ENCODE measurements around the gene SNUPN.

Gene SNUPN

DNA sequence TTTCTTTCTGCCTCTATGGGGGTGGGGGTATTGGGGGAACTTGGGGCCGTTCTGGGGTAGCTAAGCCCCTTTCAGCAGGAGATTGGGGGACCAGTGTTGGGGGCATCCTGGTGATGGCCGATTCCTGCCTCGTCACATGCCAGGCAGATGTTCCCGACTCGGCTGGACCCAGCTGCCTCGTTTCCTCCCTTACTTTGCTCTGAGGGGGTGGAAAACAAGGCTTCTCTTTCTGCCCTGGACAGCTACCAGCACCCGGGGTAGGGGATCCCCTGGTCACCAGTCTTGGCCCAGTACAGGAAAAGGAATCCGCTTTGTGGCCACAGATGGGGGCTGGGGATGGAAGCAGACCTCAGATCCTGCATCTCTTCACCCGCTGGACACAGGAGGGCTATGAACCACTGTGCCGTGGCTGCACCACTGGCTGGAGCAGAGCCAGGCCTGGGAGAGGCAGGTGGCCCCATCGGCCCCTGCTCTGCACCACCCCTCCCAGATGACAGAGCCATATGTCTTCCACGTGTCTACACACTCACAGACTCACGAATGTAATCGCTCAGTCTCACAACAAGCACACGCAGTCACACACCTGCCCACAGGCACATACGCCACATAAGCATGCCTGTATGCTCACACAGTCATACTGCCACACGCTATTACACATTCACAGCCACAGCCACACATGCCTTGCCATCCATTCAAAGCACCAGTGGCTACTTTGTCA, 34.6 kb upstream of the SNUPN start:
- TF ChIP-seq, protein P1, sequence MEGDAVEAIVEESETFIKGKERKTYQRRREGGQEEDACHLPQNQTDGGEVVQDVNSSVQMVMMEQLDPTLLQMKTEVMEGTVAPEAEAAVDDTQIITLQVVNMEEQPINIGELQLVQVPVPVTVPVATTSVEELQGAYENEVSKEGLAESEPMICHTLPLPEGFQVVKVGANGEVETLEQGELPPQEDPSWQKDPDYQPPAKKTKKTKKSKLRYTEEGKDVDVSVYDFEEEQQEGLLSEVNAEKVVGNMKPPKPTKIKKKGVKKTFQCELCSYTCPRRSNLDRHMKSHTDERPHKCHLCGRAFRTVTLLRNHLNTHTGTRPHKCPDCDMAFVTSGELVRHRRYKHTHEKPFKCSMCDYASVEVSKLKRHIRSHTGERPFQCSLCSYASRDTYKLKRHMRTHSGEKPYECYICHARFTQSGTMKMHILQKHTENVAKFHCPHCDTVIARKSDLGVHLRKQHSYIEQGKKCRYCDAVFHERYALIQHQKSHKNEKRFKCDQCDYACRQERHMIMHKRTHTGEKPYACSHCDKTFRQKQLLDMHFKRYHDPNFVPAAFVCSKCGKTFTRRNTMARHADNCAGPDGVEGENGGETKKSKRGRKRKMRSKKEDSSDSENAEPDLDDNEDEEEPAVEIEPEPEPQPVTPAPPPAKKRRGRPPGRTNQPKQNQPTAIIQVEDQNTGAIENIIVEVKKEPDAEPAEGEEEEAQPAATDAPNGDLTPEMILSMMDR (conservative IDR thresholded peaks at IDR 0.05; ENCODE audit: low read depth, low read length), result no peak
- H3K4me3 ChIP-seq (ENCODE audit: low read length), result no peak overlapping the region
- no peak for DNase-seq (ENCODE audit: low read depth)

DNA sequence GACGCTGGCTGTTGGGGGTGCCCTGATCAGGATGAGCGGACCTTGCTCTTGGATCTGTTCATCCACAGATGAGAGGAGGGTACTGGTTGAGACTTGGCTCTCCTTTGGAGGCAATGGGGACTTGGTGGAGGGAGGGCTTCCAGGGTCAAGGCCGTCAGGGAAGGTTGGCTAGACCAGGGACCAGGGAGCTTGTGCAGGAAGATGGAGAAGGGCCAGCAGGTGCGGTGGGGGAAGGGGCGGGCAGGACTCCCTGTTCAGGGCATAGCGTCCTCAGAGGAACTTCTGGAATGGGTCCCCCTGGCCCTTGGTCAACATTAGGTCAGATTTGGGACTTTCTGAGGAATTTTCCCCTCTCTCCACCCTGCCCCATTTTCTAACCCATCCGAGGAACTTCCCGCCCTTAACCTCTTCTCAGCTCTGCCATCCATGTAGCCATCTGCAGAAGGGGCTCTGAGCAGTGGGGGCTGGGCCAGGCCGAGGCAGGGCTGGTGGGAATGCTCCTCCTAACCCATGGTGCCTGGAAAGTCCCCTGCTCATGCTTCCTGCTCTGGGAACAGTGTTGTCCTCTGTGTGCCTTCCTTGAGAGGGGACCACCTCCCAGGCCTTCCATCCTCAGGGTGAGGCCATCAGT, 33.7 kb upstream of the SNUPN start:
- H3K4me3 ChIP-seq (ENCODE audit: low read length), result no peak overlapping the region
- DNase-seq (ENCODE audit: low read depth), result no peak
- TF ChIP-seq, protein P1 (conservative IDR thresholded peaks at IDR 0.05; ENCODE audit: low read depth, low read length), result no peak

DNA sequence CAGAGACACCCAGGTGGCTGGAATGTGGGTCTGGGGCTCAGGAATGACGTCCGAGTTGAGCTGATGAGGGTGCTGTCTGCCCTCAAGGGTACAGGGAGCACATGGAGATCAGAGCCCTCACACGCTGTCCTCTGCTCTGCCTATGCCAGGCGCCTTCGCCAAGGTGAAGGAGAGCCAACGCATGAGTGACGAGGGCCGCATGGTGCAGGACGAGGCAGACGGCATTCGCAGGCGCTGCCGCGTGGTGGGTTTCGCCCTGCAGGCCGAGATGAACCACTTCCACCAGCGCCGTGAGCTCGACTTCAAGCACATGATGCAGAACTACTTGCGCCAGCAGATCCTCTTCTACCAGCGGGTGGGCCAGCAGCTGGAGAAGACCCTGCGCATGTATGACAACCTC, 31.3 kb upstream of the SNUPN start:
- TF ChIP-seq, protein P1 (conservative IDR thresholded peaks at IDR 0.05; ENCODE audit: low read depth, low read length), result no peak
- no peak for DNase-seq (ENCODE audit: low read depth)
- no peak overlapping the region for H3K4me3 ChIP-seq (ENCODE audit: low read length)

DNA sequence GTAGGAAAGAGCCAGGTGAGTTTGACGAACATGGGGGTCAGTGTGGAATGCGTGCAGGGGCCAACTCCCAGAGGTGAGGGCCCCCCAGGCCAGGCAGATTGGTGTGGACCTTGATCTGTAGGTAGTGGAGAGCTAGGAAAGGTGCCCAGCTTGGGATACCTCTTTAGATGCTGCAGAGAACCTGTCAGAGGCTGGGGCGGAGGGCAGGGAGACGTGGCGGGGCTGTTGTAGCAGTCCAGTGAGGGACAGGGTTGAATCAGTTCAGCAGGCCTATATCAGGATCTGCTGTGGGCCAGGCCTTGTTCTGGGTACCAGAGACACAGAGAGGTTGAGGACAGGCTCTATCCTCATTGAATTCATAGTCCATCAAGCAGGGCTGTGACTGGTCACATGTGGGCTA, 30.8 kb upstream of the SNUPN start:
- TF ChIP-seq, protein P1 (conservative IDR thresholded peaks at IDR 0.05; ENCODE audit: low read depth, low read length), result no peak
- no peak overlapping the region for H3K4me3 ChIP-seq (ENCODE audit: low read length)
- no peak for DNase-seq (ENCODE audit: low read depth)

GRCh38 chr15:75655931-75656330, 30.4 kb upstream of the SNUPN start:
- H3K4me3 ChIP-seq (ENCODE audit: low read length), result no peak overlapping the region
- DNase-seq (ENCODE audit: low read depth), result no peak
- TF ChIP-seq, protein P1 (conservative IDR thresholded peaks at IDR 0.05; ENCODE audit: low read depth, low read length), result no peak

DNA sequence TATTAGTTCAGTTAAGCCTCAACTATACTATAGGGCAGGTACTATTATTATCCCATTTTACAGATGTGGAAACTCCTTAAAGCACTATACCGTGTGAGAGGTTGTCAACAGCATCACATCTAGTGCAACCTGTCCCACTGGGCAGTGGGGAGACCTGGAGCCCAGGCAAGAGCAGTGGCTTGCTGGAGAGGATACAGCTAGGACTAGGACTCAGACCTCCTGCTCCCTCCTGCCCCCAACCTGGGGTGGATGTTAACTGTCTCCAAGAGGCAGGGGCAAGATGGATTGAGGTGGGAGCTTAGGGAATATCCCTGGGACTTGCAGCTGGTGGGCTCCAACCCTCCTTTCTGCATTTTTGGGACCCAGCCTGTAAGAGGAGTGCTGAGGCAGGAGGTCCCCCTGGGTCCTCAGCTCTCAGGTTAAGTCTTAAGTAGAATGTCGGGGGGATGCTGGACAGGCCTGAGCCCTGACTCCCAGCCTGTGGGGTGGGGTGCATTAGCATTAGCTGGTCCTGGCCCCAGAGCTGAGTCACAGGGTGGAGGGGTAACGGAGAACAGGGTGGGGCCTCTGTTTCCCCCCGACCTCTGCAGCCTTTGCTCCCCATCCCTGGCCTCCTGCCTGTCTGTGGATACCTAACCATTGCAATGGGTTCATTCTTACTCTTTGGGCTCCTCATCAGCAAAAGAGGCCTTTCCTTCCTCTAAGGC, 28.8 kb upstream of the SNUPN start:
- H3K4me3 ChIP-seq (ENCODE audit: low read length), result no peak overlapping the region
- TF ChIP-seq, protein P1 (conservative IDR thresholded peaks at IDR 0.05; ENCODE audit: low read depth, low read length), result no peak
- DNase-seq (ENCODE audit: low read depth), result no peak

Data from retinal pigment epithelial cell (primary cell).